Hippocampal formation (tissue), 2 donors: ENCODE results near the gene ASPHD2.
A peak's percentile ranks its signal among the peaks of the same experiment; 100 is the strongest.
"Not testable (repeated sequence)": the region's sequence is repeated elsewhere in the genome, so short reads cannot be mapped to it uniquely, and the experiment has no call there.

Experiments
- DNase-seq, 2 donors: peaks; one replicate each; lab custom pipeline; 2025; lab: John Stamatoyannopoulos, UW

ASPHD2 gene, protein sequence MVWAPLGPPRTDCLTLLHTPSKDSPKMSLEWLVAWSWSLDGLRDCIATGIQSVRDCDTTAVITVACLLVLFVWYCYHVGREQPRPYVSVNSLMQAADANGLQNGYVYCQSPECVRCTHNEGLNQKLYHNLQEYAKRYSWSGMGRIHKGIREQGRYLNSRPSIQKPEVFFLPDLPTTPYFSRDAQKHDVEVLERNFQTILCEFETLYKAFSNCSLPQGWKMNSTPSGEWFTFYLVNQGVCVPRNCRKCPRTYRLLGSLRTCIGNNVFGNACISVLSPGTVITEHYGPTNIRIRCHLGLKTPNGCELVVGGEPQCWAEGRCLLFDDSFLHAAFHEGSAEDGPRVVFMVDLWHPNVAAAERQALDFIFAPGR

DNA sequence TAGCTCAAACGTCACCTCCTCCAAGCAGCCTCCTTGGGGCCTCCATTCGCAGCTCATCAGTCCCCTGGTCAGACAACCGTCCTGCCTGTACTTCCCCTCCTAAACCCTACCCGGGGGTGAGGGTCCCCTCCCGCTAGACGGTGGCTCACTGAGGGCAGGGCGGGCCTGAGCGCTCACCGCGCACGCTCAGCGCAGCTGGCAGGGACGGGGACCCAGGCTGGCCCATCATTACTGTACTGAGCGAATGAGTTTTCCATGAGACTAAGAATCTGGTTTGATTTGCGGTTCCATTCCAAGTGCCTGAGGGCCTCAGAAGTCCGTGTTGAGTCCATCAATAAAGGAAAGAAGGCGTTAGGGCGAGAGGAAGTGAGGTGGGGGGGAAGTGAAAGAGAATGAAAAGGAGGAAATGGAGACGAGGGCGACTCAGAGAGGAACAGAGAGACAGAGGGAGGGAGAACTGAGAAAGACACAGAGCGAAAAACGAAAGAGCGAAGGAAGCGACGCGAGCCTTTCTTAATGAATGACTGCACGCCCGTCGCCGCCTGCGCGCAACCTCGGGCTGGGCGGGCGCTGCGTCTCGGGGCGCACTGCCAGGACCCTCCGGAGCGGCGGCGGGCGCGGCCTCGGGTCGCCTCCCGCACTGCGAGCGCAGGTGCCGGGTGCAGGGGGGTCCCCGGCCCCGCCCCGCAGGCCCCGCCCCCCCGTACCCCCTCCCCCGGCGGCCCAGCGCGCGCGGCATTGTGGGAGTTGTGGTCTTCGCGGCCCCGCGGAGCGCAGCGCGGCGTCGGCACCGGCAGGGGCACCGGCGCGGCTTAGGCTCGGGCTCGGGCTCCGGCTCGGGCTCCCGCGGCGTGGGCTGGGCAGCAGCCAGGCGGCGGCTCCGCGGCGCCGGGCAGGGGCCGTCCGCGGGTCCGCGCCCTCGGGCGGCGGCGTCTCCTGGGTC, at the start of gene ASPHD2:
TSS of gene ASPHD2 (plus strand) at position 746 of the 943 bp plus-strand sequence. CDS start 4,356 bp downstream, outside the sequence.
- peak; percentile 44 to 61 for DNase-seq

DNA sequence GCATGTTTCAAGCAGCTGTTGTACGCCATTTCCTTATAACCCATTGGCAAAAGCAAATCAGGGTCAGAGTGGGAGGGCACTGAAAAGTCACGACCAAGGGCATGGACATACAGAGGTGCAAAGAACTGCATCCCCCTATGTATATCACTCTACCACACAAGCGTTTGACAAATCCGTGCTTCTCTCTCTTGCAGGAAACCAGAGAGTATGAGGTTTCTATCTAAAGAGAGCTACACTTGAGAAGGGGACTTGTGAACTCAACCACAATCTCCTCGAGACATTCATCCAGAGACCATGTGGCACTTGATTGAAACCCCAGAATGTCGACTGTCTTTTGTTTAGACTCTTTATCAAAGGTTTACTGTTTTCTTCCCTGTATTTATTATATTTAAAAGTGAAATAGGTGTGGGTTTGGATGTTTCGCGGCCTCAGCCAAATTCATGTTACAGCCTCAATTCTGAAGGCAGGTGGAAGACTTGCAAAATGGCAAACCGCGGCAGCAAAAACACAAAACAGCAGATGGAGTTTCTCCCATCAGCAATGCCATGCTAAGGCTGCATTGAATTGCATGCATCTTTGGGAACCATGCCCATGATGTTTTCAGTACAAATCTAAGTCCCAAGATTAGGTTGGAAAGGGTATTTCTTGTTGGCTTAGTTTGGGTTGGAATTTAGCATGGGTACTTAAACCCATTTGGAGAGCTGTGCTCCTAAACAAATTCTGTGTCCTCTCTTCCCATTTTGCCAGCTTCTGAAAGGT, 48.8 kb upstream of the ASPHD2 start:
- DNase-seq: no peak

DNA sequence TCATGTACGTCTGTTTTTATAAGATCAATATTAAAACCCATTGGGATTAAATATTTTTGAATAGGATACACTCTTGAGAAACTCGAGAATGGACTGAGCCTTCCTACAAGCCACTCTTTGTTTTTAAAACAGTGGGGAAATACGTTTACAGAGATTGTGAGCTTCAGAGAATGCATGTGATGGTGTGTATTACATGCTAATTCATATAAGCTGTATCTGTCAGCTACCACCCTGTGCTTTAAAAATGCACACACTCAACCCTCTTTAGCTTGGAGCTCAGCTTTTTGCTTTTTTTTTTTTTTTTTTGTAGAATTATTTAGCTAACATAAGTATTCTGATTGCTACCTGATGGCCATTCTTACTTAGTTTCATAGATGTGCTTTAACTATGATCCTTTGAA, 46.3 kb upstream of the ASPHD2 start:
- DNase-seq: no peak

DNA sequence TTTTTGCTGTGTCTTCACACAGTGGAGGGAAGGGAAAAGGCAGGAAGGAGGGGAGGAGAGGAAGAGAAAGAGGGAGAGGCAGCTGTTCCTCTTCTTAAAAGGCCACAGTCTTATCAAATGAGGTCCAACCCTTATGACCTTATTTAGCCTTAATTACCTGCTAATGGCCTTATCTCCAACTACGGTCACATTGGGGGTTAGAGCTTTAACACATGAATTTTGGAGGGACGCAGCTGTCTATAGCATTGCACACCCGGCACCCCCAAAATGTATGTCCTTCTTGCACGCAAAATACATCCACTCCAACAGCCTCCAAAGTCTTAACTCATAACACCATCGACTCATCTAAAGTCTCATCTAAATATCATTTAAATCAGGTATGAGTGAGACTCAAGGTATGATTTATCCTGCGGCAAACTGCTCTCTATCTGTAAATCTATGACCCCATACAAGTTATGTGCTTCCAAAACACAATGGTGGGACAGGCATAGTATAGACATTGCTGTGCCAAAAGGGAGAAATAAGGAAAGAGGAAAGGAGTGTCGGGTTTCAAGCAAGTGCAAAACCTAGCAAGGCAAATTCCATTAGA, 45.0 kb upstream of the ASPHD2 start:
- no peak for DNase-seq

DNA sequence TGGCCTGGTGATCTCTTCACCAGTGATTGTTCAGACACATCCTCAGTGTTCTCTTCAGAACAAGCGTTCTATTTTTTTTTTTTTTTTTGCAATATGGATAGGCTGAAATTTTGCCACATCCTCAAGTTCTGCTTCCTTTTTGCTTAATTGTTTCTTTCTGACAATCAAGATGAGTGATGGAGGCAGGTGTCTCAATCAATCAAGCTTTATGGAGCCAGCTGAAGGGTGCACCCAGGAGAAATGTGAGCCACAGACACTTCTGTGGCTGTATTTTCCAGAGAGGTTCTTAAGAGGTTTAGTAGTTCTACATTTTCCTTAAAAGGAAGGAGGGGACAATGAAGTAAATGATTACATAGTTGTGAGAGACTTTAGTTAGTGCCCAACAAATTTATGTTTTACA, 43.9 kb upstream of the ASPHD2 start:
- no peak for DNase-seq

DNA sequence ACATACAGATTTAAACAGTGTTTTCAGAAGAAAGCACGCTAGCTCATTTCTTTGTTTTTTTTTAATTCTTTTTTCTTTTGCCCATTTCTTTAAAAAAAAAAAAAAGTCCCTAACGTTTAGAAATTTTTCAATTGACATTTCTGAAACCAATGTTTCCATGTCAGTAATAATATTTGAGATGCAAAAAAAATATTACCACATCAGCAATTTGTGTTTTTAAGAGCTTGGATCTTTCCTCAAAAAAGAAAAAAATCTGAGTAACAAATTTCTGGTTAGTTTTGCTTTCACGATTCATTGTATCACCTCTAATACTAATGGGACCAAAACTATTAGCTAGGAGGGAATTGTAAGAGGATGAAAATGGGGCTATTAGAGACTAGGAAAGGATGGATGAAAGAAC, 39.9 kb upstream of the ASPHD2 start:
- DNase-seq: no peak

DNA sequence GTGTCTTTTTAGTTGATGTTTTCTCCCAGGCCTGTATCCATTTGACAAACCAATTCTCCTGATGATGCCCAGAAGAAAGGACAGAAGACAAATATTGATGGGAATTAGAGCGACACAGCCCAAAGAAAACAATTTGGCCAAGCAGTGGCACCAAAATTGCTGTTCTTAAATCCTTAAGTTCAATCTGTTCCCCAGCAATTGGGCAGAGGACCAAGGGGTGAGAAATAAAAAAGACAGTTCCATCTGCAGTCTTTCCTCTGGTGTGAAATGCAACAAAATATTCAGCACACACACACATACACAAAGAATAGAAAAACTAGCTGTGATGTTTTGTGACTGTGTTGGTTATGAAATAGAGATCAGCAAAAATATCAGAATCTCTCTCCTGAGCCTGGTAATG, 38.0 kb upstream of the ASPHD2 start:
- no peak for DNase-seq

DNA sequence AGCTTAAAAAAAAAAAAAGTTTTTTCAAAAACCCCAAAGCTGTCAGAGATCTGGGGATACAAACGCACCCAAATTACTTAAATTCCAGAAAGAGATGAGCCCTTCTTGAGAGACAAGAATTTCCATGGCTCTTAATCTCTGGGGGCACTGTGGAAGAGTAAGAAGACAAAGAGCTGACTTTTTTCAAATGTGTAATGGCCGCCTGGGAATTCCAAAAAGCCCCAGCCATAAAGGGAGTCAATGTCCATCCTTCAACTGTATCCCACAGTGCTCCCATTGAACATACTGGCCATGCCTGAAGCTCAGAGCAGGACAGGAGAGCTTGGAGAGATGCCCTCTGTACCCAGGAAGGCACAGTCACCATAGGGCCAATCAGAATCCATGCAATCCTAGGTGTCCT, 37.4 kb upstream of the ASPHD2 start:
- DNase-seq: no peak

DNA sequence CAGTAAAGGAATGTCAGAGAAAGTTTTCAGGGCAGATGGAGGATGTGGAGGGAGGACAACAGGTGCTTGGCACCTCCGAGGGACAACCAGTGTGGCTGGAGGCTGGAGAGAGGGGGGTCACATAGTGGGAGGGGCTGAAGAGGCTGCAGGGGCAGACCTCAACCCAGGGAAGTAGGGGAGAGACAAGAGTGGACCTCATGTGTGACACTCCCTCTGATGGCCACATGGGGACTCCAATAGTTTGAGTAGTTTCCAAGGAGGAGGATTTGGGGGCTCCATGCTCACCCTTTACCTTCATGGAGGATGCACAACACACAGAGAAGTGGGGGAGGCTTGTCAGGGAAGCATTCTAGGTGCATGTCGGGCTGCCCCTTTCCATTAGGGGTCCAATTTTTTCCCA, 35.1 kb upstream of the ASPHD2 start:
- DNase-seq: no peak

DNA sequence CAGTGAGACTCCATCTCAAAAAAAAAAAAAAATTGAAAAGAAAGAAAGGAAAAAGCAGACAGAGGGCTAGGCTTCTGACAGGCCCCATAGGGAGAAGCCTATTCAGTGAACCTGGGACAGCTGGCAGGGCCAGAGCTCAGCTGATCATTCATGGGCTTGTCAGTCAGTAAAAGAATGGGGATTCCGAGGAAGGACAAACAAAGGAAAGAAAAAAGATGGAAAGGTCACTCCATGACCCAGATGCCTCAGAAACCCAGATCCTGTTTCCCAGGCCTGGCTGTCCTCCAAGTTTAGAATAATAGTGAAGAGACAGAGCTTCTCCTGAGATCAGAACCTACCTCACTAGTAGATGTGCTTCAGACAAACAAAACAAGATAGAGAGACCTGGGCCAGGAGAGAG, 34.3 kb upstream of the ASPHD2 start:
- no peak for DNase-seq

DNA sequence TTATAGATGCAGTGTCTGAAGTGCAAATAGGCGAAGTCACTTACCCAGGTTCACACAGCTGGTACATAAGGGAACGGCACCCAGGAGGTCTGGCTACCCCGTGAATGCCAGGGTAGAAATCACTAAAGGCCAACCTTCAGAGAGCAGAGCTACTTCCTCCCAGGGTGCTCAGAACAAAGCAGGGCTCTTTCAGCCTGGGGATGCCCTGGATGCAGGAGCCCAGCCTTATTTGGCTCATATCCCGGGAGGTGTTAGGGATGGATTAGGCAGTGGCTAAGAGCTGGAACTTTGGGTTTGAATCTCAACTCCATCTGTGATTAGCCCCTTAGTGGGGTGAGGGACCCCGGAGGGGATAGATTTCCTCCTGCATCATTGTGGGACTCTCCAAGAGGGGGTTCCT, 33.1 kb upstream of the ASPHD2 start:
- no peak for DNase-seq

DNA sequence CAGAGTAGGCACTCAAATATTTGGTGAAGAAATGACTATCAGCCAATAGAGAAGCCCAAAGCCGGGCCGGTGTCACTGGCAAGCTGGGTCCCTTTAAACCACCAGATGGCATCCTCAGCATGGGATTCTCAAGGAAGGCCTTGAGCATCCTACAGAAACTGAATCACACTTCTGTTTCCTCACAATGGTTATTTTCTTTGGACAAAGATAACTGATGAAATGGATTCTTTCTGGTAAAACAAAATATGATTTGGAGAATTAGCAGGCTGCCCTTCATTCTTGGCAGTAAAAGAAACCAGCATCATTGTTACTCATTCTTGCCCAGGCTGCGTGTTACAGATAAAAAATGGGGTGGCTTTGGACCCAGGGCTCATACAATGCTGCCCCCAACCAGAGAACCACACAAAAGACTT, 30.3 kb upstream of the ASPHD2 start:
- DNase-seq: peak; percentile 30 to 45

DNA sequence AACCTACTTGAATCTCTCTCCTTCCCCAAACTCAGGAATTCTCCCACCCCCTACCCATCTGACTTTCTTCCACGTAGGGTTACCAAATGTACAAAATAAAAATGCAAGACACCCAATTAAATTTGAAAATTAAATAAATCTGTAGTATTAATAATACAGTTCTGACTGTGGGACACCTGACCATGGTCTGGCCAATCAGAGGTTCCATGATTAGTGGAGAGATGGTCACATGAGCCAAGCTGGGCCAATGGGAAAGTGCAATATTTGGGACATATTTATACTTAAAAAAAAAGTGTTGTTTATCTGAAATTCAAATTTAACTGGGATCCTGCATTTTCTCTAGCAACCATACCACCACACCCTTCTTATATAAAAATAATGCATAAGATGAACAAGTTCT, 29.8 kb upstream of the ASPHD2 start:
- no peak for DNase-seq

DNA sequence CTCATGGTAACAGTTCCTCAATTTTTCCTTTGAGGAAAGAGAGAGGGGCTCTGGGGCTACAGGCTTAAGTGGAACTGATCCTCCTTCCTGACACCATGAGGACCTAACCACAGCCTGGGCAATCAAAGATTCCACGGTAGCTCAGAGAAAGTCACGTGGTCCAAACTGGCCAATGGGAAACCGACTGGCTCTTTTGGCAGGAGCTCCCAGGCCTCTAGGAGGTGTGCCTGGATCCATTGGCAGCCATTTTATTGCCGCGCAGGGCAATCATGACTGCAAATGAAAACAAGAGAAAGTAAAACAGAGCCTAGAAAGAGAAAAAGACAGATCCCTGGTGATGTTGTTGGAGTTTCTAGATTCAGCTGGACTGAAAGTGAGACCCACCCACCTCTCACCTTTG, 27.3 kb upstream of the ASPHD2 start:
- no peak for DNase-seq

DNA sequence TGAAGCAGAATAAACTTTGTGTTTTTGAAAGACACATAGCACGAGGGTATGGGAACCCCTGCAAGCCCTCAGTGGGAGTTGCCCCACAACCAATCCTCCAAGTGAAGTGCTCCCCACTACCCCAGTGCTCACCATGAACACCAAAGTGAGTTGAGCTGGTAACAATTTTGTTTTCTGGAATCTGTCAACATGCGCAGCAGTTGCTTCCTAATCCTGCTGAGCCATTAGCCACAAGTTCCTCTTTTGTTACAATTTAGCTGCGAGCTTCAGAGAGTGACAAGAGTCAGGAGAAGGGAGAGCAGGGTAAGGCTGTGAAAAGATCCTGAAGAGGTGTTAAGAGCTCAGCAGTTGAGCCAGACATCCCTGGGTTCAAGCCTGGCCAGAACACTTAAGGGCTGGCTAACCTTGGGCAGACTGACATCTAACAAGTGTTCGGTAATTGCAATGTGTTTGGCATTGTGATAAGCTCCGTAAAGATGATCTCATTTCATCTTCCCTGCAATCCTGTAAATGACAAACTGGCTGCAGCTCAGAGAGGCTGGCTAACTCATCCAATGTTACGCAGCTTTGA, 24.1 kb upstream of the ASPHD2 start:
- no peak for DNase-seq

DNA sequence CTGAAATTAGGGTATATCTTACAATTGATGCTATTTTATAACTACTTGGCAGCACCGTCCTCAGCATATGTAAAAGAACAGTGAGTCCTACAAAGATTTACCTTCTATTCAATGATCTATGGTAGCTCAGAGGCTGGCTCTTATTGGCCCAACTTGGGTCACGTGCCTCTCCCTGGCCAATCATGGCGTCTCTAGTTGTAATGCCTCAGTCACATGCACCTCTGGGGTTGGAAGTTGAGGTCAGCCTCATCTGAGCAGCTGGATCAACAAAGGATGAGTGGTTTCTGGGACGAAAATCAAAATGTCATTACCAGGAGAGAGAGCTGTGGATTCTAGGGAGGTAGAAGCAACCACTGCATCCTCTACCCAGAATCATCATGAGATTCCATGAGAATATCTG, 22.9 kb upstream of the ASPHD2 start:
- DNase-seq: no peak

DNA sequence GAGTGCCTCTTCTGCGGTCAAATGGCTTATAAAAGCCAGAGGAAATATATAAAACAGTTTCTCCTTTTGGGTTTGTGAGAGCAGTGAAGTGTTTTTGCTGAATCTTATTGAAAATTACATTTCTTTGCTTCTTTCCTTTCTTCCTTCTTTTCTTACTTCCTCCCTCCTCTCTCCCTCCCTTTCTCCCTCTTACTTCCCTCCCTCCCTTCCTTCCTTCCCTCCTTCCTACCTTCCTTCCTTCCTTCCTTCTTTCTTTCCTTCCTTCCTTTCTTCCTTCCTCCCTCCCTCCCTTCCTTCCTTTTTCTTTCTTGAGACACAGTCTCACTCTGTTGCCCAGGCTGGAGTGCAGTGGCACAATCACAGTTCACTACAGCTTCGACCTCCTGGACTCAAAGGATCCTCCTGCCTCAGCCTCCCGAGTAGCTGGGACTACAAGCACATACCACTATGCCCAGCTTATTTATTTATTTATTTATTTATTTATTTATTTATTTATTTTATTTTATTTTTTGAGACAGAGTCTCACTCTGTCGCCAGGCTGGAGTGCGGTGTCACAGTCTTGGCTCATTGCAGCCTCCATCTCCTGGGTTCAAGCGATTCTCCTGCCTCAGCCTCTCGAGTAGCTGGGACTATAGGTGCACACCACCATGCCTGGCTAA, 20.4 kb upstream of the ASPHD2 start:
- not testable (repeated sequence) for DNase-seq

DNA sequence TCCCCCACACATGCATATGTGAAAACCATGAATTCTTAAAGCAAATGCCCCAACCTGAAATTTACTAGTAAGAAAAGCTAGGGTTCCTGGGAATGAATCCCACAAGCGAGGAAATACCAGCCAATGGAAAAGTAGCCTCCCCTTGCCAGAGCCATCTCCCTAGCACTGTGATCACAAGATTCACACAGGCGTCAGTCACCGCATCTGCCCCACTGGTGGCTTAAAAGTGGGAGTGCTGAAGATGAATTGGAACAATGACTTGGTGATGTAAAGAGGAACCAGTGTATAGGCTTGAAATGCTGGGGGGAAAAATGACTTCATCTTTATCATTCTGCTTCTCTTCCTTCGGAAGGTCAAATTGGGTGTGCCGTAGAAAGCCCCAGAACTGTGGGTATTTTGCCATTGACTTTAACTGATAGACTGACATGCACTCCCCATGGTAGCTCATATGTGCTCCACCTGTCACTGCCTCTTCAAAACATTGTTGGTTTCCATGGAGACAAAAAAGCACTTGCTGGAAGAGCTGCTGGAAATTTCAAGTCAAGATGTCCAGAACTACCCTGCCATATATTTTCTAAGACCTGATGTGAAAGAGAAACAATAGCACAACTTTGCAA, 19.2 kb upstream of the ASPHD2 start:
- DNase-seq: no peak

DNA sequence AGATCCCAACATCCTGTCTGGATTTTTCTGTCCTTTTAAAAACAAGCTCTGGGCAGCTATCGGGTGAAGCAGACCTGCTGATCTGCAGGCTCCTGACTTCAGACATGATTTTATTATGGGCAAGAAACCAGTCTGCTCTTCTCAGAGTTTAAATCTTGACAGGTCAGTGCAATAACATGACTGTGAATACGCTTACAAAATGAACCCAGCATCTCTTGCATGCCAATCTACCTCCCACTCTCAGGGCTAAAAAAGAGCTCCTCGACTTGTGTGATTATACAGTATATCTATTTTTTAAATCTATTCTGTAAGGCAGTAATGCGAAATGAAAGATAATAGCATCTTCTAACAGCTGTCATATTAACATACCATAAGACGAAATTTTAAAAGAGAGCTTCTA, 18.7 kb upstream of the ASPHD2 start:
- DNase-seq: no peak

DNA sequence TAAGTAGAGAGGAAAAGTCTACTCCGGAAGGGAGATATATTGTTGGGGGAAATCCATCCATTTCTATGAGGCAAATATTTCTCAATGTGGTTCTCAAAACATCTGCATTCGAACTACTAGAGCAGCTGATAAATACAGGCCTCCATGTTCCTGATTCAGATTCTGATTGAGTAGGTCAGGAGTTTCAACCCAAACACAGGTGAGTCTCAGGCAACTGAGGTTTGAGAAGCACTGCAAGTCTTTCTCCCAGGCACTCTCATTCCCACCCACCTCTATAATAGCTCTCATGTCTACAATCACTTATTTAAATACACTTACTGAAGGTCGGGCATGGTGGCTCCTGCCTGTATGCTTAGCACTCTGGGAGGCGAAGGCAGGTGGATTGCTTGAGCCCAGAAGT, 14.7 kb upstream of the ASPHD2 start:
- no peak for DNase-seq

DNA sequence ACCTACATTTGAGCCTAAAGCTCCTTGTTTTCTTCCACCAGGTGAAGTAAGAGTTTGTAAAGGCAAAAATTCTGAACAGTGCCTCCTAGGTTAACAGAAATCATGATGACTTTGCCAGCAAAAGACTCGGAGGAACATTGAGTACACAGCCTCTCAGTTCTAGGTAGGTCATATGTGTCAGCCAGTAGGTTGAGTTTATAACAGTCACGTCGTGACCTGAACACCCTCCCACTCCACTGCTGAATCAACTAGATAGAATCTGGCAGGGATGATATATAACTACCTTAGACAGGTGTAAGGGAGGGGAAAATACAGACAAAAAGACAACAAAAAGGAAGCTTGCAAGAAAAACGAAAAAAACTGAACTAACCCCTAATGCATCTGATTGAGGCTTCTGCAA, 12.8 kb upstream of the ASPHD2 start:
- no peak for DNase-seq
